IPS-20b (cell line): ENCODE results near the gene CEP104.

ENCODE experiments used
- H3K27ac ChIP-seq: one replicate; pipeline ENCODE4 v1.5.1; 2013; ENCODE audit warnings: low read length
- H3K27me3 ChIP-seq: 2 replicates; pipeline ENCODE4 v1.6.1; 2013; ENCODE audit warnings: mild to moderate bottlenecking, low read length, inconsistent platforms; ENCODE audit not compliant: insufficient read depth
- H3K36me3 ChIP-seq: 2 replicates; pipeline ENCODE4 v1.6.1; 2013; ENCODE audit warnings: low read depth, mild to moderate bottlenecking, inconsistent platforms, low read length, moderate library complexity; ENCODE audit not compliant: insufficient read depth
- H3K4me1 ChIP-seq: 2 replicates; pipeline ENCODE4 v1.6.1; 2013; ENCODE audit warnings: mild to moderate bottlenecking, control low read depth, inconsistent platforms, low read length, moderate library complexity; ENCODE audit not compliant: insufficient read depth
- H3K4me3 ChIP-seq: 2 replicates; pipeline ENCODE4 v1.5.1; 2013; ENCODE audit warnings: mild to moderate bottlenecking, low read length, inconsistent platforms
- H3K9ac ChIP-seq: 2 replicates; pipeline ENCODE4 v1.6.1; 2013; ENCODE audit warnings: low read depth, mild to moderate bottlenecking, inconsistent platforms, low read length, moderate library complexity
- H3K9me3 ChIP-seq: 2 replicates; pipeline ENCODE4 v1.6.1; 2013; ENCODE audit warnings: mild to moderate bottlenecking, low read depth, low read length, inconsistent platforms; ENCODE audit not compliant: insufficient read depth

The CEP104 gene

DNA sequence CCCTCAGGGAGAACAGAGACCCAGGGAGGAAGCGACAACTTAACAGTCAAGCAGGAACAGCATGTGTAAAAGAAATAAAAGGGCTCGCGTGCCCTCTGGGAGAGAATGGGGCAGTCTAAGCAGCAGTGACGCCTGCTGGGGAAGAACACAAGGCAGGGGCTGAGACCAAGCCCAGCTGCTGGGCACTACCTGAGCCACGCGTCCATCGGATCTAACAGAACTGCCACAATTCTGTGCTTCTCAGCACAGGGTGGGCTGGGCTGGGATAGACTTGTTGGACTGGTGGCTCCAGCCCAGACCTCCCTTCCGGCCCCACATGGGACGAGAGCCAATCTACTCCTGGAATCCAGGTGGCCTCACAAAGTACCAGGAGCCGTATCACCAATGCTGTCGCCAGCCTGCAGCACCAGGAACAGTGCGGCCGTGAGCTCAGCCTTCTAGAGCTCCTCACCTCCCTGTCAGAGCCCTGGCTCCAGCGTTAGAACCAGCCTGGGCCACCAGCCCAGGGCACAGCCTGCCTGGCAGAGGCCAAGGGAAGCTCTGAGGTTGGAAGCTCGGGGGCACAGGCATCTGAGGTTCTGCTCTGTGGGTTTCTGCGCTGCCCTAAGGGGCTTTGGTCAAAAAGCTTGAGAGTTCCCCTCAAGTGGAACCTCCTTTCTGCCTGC, 68.1 kb downstream of the CEP104 start:
- H3K36me3 ChIP-seq, result peaks cover 43% of the 10 kb centered on the region
- H3K27ac ChIP-seq, result peak overlapping the region; percentile 2
- H3K9ac ChIP-seq, result no peak overlapping the region
- H3K4me3 ChIP-seq, result no peak overlapping the region
- H3K9me3 ChIP-seq, result no peaks in the 10 kb centered on the region
- peaks cover 16% of the 10 kb centered on the region for H3K4me1 ChIP-seq
- H3K27me3 ChIP-seq, result no peaks in the 10 kb centered on the region

DNA sequence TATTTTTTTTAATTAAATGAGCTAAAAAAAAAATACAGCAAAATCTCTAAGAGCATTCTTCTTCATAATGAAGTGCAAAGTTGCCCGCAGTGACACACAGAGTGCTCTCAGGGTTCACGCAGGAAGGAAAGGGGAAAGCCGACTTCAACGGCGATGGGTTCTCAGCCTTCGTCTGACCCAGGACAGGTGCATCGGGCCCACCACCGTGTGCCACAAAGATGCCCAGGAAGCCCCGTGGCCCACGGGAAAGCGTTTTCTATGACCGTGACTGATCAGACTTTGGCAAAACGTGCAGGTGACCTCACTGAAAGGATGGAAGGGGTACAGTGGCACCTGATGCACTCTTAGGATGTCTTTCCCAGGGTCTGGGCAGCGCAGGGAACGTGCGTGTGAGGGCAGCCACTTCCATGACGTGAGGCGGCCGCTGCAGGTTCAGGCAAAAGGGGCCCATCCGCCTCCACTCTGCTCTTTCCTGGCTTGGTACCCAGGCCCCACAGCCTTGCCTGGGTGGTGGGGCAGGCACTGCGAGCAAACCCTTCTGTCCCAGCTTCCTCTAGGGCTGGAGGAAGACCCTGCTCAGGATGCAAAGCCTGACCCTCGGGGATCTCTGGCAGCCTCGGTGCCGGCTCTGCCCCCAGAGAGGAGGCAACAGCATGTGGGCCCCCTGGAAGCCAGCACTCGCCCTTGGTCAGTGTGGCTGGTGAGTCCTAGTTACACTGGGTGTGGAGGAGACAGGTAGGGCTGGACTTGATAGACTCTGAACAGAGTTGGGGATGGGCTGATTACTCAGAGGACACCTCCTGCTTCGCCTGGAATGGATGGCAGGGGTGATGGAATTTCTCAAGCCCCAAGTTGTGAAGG, 69.0 kb downstream of the CEP104 start:
- H3K27me3 ChIP-seq, result no peaks in the 10 kb centered on the region
- H3K9ac ChIP-seq, result no peak overlapping the region
- H3K27ac ChIP-seq, result no peak overlapping the region
- peaks cover 52% of the 10 kb centered on the region for H3K36me3 ChIP-seq
- H3K4me3 ChIP-seq, result no peak overlapping the region
- H3K9me3 ChIP-seq, result no peaks in the 10 kb centered on the region
- peaks cover 14% of the 10 kb centered on the region for H3K4me1 ChIP-seq

DNA sequence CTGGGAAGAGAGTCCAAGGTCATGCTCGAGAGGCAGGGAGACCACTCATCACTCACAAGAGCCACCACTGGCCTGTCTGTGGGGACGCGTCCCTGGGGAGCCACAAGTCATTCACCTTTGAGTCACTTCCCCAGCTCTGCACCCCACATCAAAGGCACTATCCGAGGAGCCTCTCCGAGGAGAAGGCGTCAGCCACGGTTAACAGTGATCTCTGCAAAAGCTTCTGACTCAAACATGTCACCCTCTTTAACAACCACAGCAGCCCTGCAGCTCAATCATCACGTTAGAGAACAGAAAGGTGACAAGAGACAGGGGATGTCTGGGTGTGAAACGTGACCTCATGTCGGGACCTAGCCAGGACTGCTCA, 69.7 kb downstream of the CEP104 start:
- H3K36me3 ChIP-seq, result peaks cover 55% of the 10 kb centered on the region
- no peak overlapping the region for H3K27ac ChIP-seq
- no peaks in the 10 kb centered on the region for H3K27me3 ChIP-seq
- H3K4me1 ChIP-seq, result peaks cover 10% of the 10 kb centered on the region; the same call in 1 of the 2 replicates
- H3K4me3 ChIP-seq, result no peak overlapping the region
- H3K9ac ChIP-seq, result no peak overlapping the region
- H3K9me3 ChIP-seq, result no peaks in the 10 kb centered on the region

DNA sequence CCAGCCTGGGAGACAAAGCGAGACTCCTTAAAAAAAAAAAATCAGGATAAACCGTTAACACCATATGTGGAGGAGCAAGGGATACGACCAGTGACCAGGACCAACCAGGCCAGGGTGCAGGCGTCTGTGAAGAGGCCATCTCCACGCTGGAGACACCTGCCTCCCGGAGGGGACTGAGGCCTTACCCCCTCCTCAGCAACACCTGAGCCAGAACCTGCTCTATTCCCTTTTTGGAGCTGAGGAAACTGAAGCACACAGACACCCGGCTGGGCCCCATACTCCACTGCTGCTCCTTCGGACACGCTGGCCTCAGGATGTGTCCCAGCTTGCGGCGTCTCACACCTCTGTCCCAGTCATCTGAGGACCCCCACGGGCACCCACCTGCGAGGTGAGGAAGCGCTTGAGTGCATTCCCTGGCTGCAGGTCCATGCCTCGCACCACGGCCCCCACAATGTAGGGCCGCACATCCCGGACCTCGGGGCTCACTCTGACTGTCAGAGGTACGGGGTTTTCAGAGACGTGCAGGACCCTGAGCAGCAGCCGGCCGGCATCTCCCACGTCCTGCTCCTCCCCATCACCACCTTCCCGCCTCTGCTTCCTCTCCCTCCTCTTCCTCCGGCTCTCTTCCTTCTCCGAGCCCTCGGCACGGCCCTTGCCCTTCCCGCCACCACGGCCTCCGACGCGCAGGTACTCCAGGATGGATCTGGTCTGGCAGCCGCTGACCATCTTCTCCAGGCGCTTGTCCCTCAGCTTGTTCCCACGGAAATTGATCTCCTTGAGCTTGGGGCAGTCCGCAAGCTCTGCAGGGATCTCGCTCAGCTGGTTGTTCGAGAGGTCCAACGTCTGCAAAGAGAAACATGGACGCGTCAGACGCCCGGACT, 70.3 kb downstream of the CEP104 start:
- Histone ChIP-seq H3K4me1 (peaks cover 6% of the 10 kb centered on the region; the same call in 1 of the 2 replicates), H3K27ac (no peak overlapping the region), H3K9ac (no peak overlapping the region), H3K9me3 (no peaks in the 10 kb centered on the region), H3K27me3 (no peaks in the 10 kb centered on the region), H3K36me3 (peaks cover 62% of the 10 kb centered on the region), H3K4me3 (no peak overlapping the region)

DNA sequence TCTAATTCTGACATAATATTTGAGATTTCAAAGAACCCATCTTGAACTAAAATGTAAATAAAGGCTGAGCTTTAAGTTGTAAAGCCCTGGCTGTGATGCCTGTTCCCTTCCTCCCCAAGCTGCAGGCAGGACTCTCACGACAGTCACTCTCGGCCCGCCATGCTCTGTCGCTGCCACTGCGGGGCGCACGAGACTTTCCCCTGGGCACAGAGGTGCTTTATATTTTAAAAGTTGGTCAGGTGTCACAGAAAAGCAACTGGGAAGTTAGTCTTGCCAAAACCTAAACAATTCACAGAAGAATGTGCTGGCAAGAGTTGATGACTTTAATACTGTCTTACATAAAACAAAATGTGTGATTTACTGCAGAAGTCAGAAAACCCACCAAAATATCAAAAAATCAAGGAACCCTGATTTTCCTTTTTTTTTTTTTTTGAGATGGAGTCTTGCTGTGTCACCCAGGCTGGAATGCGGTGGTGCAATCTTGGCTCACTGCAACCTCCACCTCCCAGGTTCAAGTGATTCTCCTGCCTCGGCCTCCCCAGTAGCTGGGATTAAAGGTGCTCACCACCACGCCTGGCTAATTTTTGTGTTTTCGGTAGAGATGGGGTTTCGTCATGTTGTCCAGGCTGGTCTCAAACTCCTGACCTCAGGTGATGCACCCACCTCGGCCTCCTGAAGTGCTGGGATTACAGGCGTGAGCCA, 71.4 kb downstream of the CEP104 start:
- Histone ChIP-seq H3K9me3 (no peaks in the 10 kb centered on the region), H3K4me1 (peaks cover 6% of the 10 kb centered on the region; the same call in 1 of the 2 replicates), H3K9ac (no peak overlapping the region), H3K27ac (no peak overlapping the region), H3K36me3 (peaks cover 73% of the 10 kb centered on the region), H3K27me3 (no peaks in the 10 kb centered on the region), H3K4me3 (no peak overlapping the region)

DNA sequence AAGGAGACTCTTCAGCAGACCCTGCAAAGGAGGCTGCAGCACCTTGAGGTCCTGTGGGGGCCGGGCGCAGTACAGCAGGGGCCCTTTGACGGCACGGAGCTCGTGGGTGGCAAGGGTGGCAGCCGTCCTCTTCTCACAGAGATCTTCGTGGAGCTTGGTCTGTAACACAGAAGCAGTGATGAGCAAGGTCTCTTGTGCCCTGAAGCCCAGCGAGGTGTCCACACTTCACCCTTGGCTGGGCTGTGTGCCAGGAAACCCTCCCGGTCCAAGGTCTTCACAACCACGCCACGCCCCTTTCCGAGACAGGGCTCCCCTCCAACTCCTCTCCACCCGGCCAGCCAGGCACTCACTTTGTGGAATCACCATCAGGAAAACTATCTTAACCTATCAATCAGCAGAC, 72.0 kb downstream of the CEP104 start:
- Histone ChIP-seq H3K9ac (no peak overlapping the region), H3K36me3 (peaks cover 78% of the 10 kb centered on the region), H3K27me3 (no peaks in the 10 kb centered on the region), H3K4me3 (no peak overlapping the region), H3K27ac (no peak overlapping the region), H3K9me3 (no peaks in the 10 kb centered on the region), H3K4me1 (0 out of 2 replicates have a peak, but pooled peaks cover 6% of the 10 kb centered on the region)

DNA sequence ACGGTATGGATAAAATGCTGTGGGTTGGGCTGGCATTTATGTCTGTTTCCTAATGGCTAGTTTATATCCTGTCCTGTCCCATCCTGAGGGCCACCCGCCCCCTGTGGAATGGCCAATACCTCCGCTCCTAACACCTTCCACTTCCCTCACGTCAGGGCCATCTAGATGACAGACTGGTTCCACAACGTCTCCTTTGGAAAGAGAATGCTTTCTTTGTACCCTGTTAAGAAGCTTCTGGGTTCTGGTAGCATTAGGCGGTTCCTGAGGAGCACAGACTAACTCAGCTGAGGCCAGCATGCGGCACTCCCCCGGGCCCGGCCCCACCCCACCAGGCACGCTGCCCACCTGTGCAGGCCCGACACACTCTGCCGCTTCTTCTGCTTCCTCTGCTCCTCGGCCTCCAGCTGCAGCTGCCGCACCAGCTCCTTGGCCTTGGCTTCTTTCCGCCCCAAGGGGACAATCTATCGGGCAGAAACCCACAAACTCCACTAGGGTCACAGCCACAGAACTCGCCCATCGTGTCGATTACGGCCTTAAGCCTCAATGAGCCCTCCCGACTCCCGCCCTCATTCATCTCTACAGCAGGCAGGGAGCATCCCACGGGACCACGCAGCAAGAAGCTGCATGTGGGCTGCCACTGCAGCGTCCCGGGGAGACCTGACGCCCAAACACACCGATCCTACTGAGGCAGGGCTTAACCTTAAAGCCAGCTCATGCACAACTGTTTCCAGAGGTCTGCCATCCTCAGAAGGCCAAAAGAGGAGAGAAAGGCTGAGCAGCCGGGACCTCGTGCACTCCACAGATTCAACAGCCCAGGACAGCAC, 73.1 kb downstream of the CEP104 start:
- Histone ChIP-seq H3K4me3 (no peak overlapping the region), H3K9me3 (no peaks in the 10 kb centered on the region), H3K4me1 (no peaks in the 10 kb centered on the region)

DNA sequence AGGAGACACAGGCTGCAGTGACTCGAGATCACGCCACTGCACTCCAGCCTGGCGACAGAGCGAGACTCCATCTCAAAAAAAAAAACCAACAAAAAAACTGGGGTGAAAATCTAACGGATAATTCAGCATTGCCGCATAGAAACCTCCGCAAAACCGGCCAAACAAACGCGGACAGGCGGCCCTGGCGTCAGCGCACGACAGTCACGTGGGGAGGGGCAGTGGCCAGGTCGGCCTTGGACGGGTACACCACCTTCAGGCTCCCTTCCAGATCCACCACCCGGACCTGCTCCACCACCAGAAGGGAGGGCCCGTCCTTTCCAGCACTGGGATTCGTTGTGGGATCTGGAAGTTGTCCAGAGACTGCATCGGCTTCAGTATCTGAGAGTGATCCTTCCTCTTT, 76.1 kb downstream of the CEP104 start:
- Histone ChIP-seq H3K4me3 (no peak overlapping the region), H3K9ac (no peak overlapping the region), H3K27ac (no peak overlapping the region), H3K27me3 (no peaks in the 10 kb centered on the region), H3K9me3 (no peaks in the 10 kb centered on the region), H3K4me1 (peaks cover 2% of the 10 kb centered on the region; the same call in 1 of the 2 replicates), H3K36me3 (peaks cover 65% of the 10 kb centered on the region)

More for the DNA sequence above, 73.1 kb downstream of the CEP104 start:
- no peak overlapping the region for H3K9ac ChIP-seq
- no peaks in the 10 kb centered on the region for H3K27me3 ChIP-seq
- peaks cover 88% of the 10 kb centered on the region for H3K36me3 ChIP-seq
- no peak overlapping the region for H3K27ac ChIP-seq

DNA sequence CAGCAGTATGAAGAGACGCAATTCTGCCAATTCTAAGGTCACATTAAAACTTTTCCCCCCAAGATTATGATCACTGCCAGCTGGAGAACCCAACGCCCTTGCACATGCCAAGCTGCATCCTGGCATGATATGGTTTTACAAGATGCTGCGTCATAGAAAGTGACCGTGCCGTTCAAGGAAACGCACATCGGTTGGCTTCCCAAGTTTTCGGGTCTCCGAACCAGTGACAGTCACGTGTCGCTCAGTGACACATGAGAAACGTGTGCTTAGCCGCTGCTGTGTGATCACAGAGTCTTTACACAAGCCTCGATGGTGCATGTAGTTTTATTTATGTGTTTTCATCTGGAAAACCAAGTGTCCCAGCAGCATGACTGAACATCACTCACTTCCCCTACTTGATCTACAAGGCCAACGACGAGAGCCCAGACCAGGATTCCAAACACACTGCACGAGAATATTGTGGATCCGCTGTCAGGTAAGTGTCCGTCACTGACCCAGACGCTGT, 77.0 kb downstream of the CEP104 start:
- H3K27ac ChIP-seq, result no peak overlapping the region
- peaks cover 61% of the 10 kb centered on the region for H3K36me3 ChIP-seq
- H3K9ac ChIP-seq, result no peak overlapping the region
- peaks cover 6% of the 10 kb centered on the region; the same call in 1 of the 2 replicates for H3K4me1 ChIP-seq
- H3K27me3 ChIP-seq, result no peaks in the 10 kb centered on the region
- no peak overlapping the region for H3K4me3 ChIP-seq
- no peaks in the 10 kb centered on the region for H3K9me3 ChIP-seq

DNA sequence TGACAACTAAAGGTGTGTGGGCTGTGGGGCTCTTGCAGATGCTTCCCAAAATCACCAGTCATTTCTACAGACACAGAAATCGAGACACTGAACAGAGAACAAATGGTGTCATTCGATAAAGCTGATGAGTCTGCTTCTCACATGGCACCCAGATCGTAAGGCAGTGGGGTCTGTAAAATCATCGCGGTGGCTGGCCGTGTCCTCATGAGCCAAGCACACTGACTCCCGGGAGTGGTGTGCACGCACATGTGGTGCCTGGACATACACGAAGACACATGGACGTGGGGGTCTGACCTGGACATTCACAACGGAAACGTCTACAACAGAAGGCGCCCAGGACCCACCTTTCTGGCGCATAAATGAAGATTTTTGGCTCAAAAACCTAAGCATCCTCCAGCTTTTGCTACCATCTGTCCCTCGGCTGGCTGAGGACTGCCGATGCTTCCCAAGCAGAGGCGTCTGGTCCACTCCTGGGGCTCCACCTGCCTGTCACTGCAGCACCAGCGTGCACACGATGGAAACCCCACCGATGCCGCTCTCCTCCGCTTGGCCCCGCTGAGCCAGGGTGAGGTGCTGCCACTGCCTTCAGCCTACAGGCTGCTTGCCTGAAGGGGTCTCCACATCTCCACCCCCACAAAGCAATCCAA, 77.6 kb downstream of the CEP104 start:
- Histone ChIP-seq H3K36me3 (peaks cover 55% of the 10 kb centered on the region), H3K27me3 (no peaks in the 10 kb centered on the region), H3K27ac (no peak overlapping the region), H3K4me1 (peaks cover 6% of the 10 kb centered on the region; the same call in 1 of the 2 replicates), H3K4me3 (no peak overlapping the region), H3K9me3 (no peaks in the 10 kb centered on the region), H3K9ac (no peak overlapping the region)
